Measurements from ENCODE around the gene OR52I1.

DNA sequence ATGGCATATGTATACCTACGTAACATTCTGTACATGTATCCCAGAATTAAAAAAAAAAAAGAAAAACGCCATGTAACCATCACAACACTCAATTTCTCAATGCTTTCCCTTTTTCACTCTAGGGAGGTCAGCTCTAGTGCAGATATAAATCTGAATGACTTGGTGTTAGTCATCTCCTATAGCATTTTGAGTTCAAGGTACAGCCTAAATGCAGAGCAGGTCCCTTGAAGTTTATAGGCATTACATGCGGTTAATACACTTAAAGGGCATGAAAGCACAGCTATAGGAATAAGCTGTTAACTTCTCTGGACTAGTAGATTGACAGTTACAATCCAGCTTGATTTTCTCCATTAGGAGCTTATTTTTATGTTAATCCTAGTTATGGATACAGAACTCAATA is 28.5 kb upstream of the OR52I1 start:
- TF ChIP-seq EP300 (IDR thresholded peaks at IDR 0.05) (no peak), CTCF (IDR thresholded peaks at IDR 0.05) (no peak), POLR2A (IDR thresholded peaks at IDR 0.05) (no peak), POLR2AphosphoS5 (IDR thresholded peaks at IDR 0.05) (no peak)
